ENCODE data around the gene HIPK1.

The HIPK1 gene

DNA sequence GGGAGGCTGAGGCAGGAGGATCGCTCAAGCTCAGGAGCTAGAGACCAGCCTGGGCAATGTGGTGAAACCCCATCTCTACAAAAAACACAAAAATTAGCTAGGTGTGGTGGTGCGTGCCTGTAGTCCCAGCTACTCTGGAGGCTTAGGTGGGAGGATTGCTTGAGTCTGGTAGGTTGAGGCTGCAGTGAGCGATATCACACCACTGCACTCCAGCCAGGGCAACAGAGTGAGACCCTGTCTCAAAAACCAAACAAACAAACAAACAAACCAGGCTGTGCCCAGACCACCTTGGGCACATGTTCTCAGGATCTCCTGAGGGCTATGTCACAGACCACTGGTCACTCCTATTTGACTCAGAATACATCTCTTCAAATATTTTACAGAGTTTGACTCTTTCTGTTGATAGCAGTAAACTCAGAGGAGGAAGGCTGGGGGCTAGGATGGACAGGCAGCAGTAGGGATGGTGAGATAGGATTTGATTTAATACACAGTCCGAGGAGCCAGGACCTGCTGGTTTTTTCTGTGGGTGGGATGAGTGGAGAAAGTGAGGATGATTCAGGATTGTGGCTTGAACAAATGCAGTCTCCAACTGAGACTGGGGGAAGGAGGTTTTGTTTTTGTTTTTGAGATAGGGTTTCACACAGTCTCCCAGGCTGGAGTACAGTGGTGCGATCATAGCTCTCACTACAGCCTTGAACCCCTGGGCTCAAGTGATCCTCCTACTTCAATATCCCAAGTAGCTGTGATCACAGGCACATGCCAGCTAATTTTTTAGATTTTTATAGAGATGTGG is 96.7 kb downstream of the HIPK1 start:
- WGBS (ENCODE audit: extremely low coverage, insufficient coverage, low lambda C conversion rate), result no CpG with 5 or more reads among the region's 5 CpGs

DNA sequence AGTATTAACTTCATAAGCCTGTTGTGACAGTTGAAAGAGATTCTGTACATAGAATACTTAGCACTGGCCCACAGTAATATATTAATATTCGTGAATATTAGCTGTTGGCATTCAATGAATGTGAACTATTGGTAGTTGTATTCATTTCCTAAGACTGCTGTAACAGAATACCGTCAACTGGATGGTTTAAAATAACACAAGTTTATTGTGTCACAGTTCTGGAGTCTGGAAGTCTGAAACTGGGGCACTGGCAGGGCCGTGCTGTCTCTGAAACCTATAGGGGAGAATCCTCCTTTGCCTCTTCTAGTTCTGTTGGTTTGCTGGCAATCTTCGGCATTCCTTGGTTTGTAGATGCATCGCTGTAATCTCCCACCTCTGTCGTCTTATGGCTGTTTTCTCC is 97.7 kb downstream of the HIPK1 start:
- H3K4me1 ChIP-seq (ENCODE audit: control insufficient read depth, low read depth, low read length), result peaks cover 16% of the 10 kb centered on the region
- H3K23ac ChIP-seq (ENCODE audit: low read length), result no peak overlapping the region
- no peak for DNase-seq
- H3K4me2 ChIP-seq (ENCODE audit: low read length), result no peak overlapping the region
- no peaks in the 10 kb centered on the region for H3K79me1 ChIP-seq (ENCODE audit: low read length)
- H3K56ac ChIP-seq (ENCODE audit: low read length), result no peak overlapping the region
- H3K79me2 ChIP-seq (ENCODE audit: control insufficient read depth, insufficient read depth, low read length), result no peaks in the 10 kb centered on the region
- no peaks in the 10 kb centered on the region for H3K27me3 ChIP-seq (ENCODE audit: insufficient read depth, low read length, poor library complexity)
- H3K4ac ChIP-seq (ENCODE audit: low read depth, low read length), result no peak overlapping the region
- peak overlapping the region; percentile 68 for H3K18ac ChIP-seq (ENCODE audit: low read length)
- H2BK15ac ChIP-seq (replicated peaks; ENCODE audit: low read depth), result peak overlapping the region; percentile 57
- H4K8ac ChIP-seq (ENCODE audit: low read depth, low read length), result no peak overlapping the region
- H3K9ac ChIP-seq (ENCODE audit: low read length), result no peak overlapping the region
- H2BK120ac ChIP-seq (ENCODE audit: low read depth, low read length), result peak overlapping the region; percentile 45
- H2AK5ac ChIP-seq (ENCODE audit: low read length), result no peak overlapping the region
- no CpG with 5 or more reads among the region's 6 CpGs for WGBS (ENCODE audit: extremely low coverage, insufficient coverage, low lambda C conversion rate)
- H3K27ac ChIP-seq (ENCODE audit: low read depth, low read length), result no peak overlapping the region
- no peaks in the 10 kb centered on the region for H3K36me3 ChIP-seq (ENCODE audit: control insufficient read depth, insufficient read depth, low read length)
- no peak overlapping the region for H4K5ac ChIP-seq (ENCODE audit: low read length)
- H2BK5ac ChIP-seq (ENCODE audit: low read length), result no peak overlapping the region
- H3K4me3 ChIP-seq (ENCODE audit: low read length), result no peak overlapping the region

More for the DNA sequence above, 96.7 kb downstream of the HIPK1 start:
- H4K5ac ChIP-seq (ENCODE audit: low read length), result no peak overlapping the region
- H3K4me3 ChIP-seq (ENCODE audit: low read length), result no peak overlapping the region
- no peak overlapping the region for H4K8ac ChIP-seq (ENCODE audit: low read depth, low read length)
- no peak overlapping the region for H3K23ac ChIP-seq (ENCODE audit: low read length)
- H3K27ac ChIP-seq (ENCODE audit: low read depth, low read length), result no peak overlapping the region
- H3K79me1 ChIP-seq (ENCODE audit: low read length), result no peaks in the 10 kb centered on the region
- H3K4me2 ChIP-seq (ENCODE audit: low read length), result no peak overlapping the region
- H3K56ac ChIP-seq (ENCODE audit: low read length), result peak overlapping the region; percentile 47
- peak overlapping the region; percentile 39 for H3K18ac ChIP-seq (ENCODE audit: low read length)
- no peaks in the 10 kb centered on the region for H3K36me3 ChIP-seq (ENCODE audit: control insufficient read depth, insufficient read depth, low read length)
- H3K4ac ChIP-seq (ENCODE audit: low read depth, low read length), result no peak overlapping the region
- H3K27me3 ChIP-seq (ENCODE audit: insufficient read depth, low read length, poor library complexity), result no peaks in the 10 kb centered on the region
- H3K9ac ChIP-seq (ENCODE audit: low read length), result no peak overlapping the region
- DNase-seq, result no peak
- H2AK5ac ChIP-seq (ENCODE audit: low read length), result peak overlapping the region; percentile 75
- no peak overlapping the region for H2BK120ac ChIP-seq (ENCODE audit: low read depth, low read length)
- H3K79me2 ChIP-seq (ENCODE audit: control insufficient read depth, insufficient read depth, low read length), result no peaks in the 10 kb centered on the region
- H3K4me1 ChIP-seq (ENCODE audit: control insufficient read depth, low read depth, low read length), result peaks cover 11% of the 10 kb centered on the region
- no peak overlapping the region for H2BK5ac ChIP-seq (ENCODE audit: low read length)
- peak overlapping the region; percentile 42 for H2BK15ac ChIP-seq (replicated peaks; ENCODE audit: low read depth)
